Parathyroid adenoma (tissue), 2 donors: ENCODE measurements around the gene APBB2.
A peak's percentile ranks its signal among the peaks of the same experiment; 100 is the strongest.

ENCODE experiments used
- H2AFZ ChIP-seq: fragments of 300-600 bp; sonication (generic); one replicate; pipeline ENCODE4 v1.7.0; 2017; ENCODE audit warnings: antibody characterized with exemption, mild to moderate bottlenecking
- H3K27ac ChIP-seq: fragments of 300-600 bp; sonication (generic); one replicate; pipeline ENCODE4 v1.7.0; 2017
- H3K27me3 ChIP-seq: fragments of 300-600 bp; sonication (generic); one replicate; pipeline ENCODE4 v1.7.0; 2017; ENCODE audit warnings: low read length; ENCODE audit not compliant: control insufficient read depth, insufficient read depth
- H3K36me3 ChIP-seq: fragments of 300-600 bp; sonication (generic); one replicate; pipeline ENCODE4 v1.7.0; 2017; ENCODE audit warnings: low read length; ENCODE audit not compliant: control insufficient read depth, insufficient read depth
- H3K4me1 ChIP-seq: fragments of 300-600 bp; sonication (generic); one replicate; pipeline ENCODE4 v1.7.0; 2017; ENCODE audit warnings: control low read depth
- H3K4me2 ChIP-seq: fragments of 300-600 bp; sonication (generic); one replicate; pipeline ENCODE4 v1.7.0; 2017; ENCODE audit warnings: low read length
- H3K4me3 ChIP-seq: fragments of 300-600 bp; sonication (generic); one replicate; pipeline ENCODE4 v1.7.0; 2017; ENCODE audit warnings: low read depth, low read length
- H3K79me2 ChIP-seq: fragments of 300-600 bp; sonication (generic); one replicate; pipeline ENCODE4 v1.7.0; 2017; ENCODE audit warnings: control low read depth
- H3K9ac ChIP-seq: fragments of 300-600 bp; sonication (generic); one replicate; pipeline ENCODE4 v1.7.0; 2017; ENCODE audit warnings: mild to moderate bottlenecking
- H3K9me3 ChIP-seq: fragments of 300-600 bp; sonication (generic); one replicate; pipeline ENCODE4 v1.7.0; 2017; ENCODE audit warnings: low read length; ENCODE audit not compliant: control insufficient read depth
- CTCF ChIP-seq: fragments of 300-600 bp; sonication (generic); IDR thresholded peaks from one replicate; pipeline ENCODE4 v1.7.0; 2017; ENCODE audit warnings: antibody characterized with exemption, mild to moderate bottlenecking
- donor health status: primary hyperparathyroidism.

The APBB2 gene

GRCh38 chr4:41143311-41144039 lies 70.9 kb downstream of the APBB2 start:
- Histone ChIP-seq H3K4me3 (no peak overlapping the region), H3K4me1 (no peaks in the 10 kb centered on the region), H3K36me3 (no peaks in the 10 kb centered on the region), H3K9me3 (no peaks in the 10 kb centered on the region), H3K27me3 (no peaks in the 10 kb centered on the region), H3K27ac (peak overlapping the region; percentile 49), H3K9ac (no peak overlapping the region), H3K79me2 (no peaks in the 10 kb centered on the region), H2AFZ (no peak overlapping the region), H3K4me2 (no peak overlapping the region)
- TF ChIP-seq CTCF = no peak

GRCh38 chr4:41142376-41143310 lies 71.7 kb downstream of the APBB2 start:
- Histone ChIP-seq H3K27ac (peak overlapping the region; percentile 49), H3K4me3 (no peak overlapping the region), H3K4me1 (no peaks in the 10 kb centered on the region), H3K9me3 (no peaks in the 10 kb centered on the region), H3K4me2 (no peak overlapping the region), H3K36me3 (no peaks in the 10 kb centered on the region), H2AFZ (no peak overlapping the region), H3K79me2 (no peaks in the 10 kb centered on the region), H3K9ac (no peak overlapping the region), H3K27me3 (no peaks in the 10 kb centered on the region)
- TF ChIP-seq CTCF = no peak

GRCh38 chr4:41141900-41142299 lies 72.4 kb downstream of the APBB2 start:
- no peaks in the 10 kb centered on the region for H3K4me1 ChIP-seq
- H3K36me3 ChIP-seq = no peaks in the 10 kb centered on the region
- H3K9ac ChIP-seq = no peak overlapping the region
- no peaks in the 10 kb centered on the region for H3K79me2 ChIP-seq
- no peaks in the 10 kb centered on the region for H3K9me3 ChIP-seq
- no peaks in the 10 kb centered on the region for H3K27me3 ChIP-seq
- no peak overlapping the region for H3K4me2 ChIP-seq
- no peak overlapping the region for H3K4me3 ChIP-seq
- H3K27ac ChIP-seq = peak overlapping the region; percentile 1
- no peak for TF ChIP-seq CTCF
- no peak overlapping the region for H2AFZ ChIP-seq

GRCh38 chr4:41140410-41140809 lies 73.9 kb downstream of the APBB2 start:
- Histone ChIP-seq H3K4me2 (no peak overlapping the region), H3K9me3 (no peaks in the 10 kb centered on the region), H2AFZ (no peak overlapping the region), H3K4me3 (no peak overlapping the region), H3K9ac (no peak overlapping the region), H3K27ac (no peak overlapping the region), H3K79me2 (no peaks in the 10 kb centered on the region), H3K4me1 (no peaks in the 10 kb centered on the region), H3K36me3 (no peaks in the 10 kb centered on the region), H3K27me3 (no peaks in the 10 kb centered on the region)
- no peak for TF ChIP-seq CTCF
